WI38 (cell line): ENCODE results near the gene XIRP2.

Source experiments
- H3K4me3 ChIP-seq: 2 replicates; pipeline ENCODE4 v1.5.1; 2011; ENCODE audit warnings: low read depth, mild to moderate bottlenecking, control low read depth, low read length
- CTCF ChIP-seq: IDR thresholded peaks from 2 replicates; pipeline ENCODE4 v1.5.1; 2012; ENCODE audit warnings: low read depth, mild to moderate bottlenecking, control low read depth, low read length

XIRP2 gene

GRCh38 chr2:166994588-166995336 lies 106.5 kb downstream of the XIRP2 start:
- no peak overlapping the region for H3K4me3 ChIP-seq
- TF ChIP-seq CTCF = no peak

GRCh38 chr2:166996465-166996864 lies 108.2 kb downstream of the XIRP2 start:
- no peak for TF ChIP-seq CTCF
- no peak overlapping the region for H3K4me3 ChIP-seq

GRCh38 chr2:167001165-167001564 lies 112.9 kb downstream of the XIRP2 start:
- no peak overlapping the region for H3K4me3 ChIP-seq
- no peak for TF ChIP-seq CTCF

- H3K4me3 ChIP-seq = no peak overlapping the region
- no peak for TF ChIP-seq CTCF
Observed at GRCh38 chr2:167005096-167005495, 116.8 kb downstream of the XIRP2 start.

GRCh38 chr2:167013227-167013626 lies 124.9 kb downstream of the XIRP2 start:
- no peak overlapping the region for H3K4me3 ChIP-seq
- TF ChIP-seq CTCF = no peak

- no peak overlapping the region for H3K4me3 ChIP-seq
- no peak for TF ChIP-seq CTCF
Observed at GRCh38 chr2:167015806-167016205, 127.5 kb downstream of the XIRP2 start.

- TF ChIP-seq CTCF = no peak
Observed at GRCh38 chr2:167017021-167017420, 128.7 kb downstream of the XIRP2 start.

More at GRCh38 chr2:167017021-167017420, 128.7 kb downstream of the XIRP2 start:
- no peak overlapping the region for H3K4me3 ChIP-seq
